Measurements from ENCODE around the gene ARHGEF7.

Gene ARHGEF7

DNA sequence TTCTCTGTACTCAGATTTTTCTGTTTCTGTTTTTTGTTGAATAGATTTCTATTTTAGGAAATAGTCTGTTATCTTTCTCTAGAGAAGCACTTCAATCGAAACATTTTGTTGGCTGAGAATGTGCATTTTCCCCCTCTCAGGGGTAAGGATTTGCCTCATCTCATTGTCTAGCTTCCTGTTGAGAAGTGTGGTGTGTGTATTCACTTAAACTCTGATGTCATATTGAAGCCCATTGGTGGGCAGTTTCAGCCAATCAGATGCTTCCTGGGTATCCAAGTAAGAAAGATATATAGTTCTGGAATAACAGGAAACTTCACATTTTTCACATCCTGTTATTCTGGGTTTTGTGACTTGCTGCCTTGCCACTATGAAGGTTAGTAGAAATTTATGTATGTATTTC lies 87.6 kb downstream of the ARHGEF7 start:
- Histone ChIP-seq H3K79me2 (ENCODE audit: insufficient read depth, low read length) (peaks cover 96% of the 10 kb centered on the region), H3K9me2 (replicated peaks; ENCODE audit: low read depth, low read length) (no peaks in the 10 kb centered on the region), H3F3A (ENCODE audit: low read depth) (no peaks in the 10 kb centered on the region), H3K27me3 (ENCODE audit: insufficient read depth, low read length, poor library complexity, severe bottlenecking) (no peaks in the 10 kb centered on the region), H4K20me1 (ENCODE audit: insufficient read depth, low read length, poor library complexity, severe bottlenecking) (peaks cover 70% of the 10 kb centered on the region), H3K9ac (ENCODE audit: low read depth, low read length, poor library complexity, severe bottlenecking) (no peak overlapping the region), H2AFZ (ENCODE audit: low read length) (no peak overlapping the region), H3K4me1 (ENCODE audit: insufficient read depth, low read length, poor library complexity, severe bottlenecking) (peaks cover 37% of the 10 kb centered on the region), H3K36me3 (ENCODE audit: insufficient read depth, low read length) (peaks cover 33% of the 10 kb centered on the region; the same call in 1 of the 2 replicates), H3K9me3 (ENCODE audit: insufficient read depth, low read depth, low read length) (no peaks in the 10 kb centered on the region), H3K4me2 (ENCODE audit: low read depth, low read length, poor library complexity, severe bottlenecking) (peak overlapping the region; percentile 51), H3K4me3 (ENCODE audit: low read length, poor library complexity, severe bottlenecking) (no peak overlapping the region)
- TF ChIP-seq, protein P1, sequence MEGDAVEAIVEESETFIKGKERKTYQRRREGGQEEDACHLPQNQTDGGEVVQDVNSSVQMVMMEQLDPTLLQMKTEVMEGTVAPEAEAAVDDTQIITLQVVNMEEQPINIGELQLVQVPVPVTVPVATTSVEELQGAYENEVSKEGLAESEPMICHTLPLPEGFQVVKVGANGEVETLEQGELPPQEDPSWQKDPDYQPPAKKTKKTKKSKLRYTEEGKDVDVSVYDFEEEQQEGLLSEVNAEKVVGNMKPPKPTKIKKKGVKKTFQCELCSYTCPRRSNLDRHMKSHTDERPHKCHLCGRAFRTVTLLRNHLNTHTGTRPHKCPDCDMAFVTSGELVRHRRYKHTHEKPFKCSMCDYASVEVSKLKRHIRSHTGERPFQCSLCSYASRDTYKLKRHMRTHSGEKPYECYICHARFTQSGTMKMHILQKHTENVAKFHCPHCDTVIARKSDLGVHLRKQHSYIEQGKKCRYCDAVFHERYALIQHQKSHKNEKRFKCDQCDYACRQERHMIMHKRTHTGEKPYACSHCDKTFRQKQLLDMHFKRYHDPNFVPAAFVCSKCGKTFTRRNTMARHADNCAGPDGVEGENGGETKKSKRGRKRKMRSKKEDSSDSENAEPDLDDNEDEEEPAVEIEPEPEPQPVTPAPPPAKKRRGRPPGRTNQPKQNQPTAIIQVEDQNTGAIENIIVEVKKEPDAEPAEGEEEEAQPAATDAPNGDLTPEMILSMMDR (conservative IDR thresholded peaks at IDR 0.05; ENCODE audit: low read length), result no peak
- TF ChIP-seq EZH2phosphoT487 (IDR thresholded peaks at IDR 0.05; ENCODE audit: borderline replicate concordance), result no peak

DNA sequence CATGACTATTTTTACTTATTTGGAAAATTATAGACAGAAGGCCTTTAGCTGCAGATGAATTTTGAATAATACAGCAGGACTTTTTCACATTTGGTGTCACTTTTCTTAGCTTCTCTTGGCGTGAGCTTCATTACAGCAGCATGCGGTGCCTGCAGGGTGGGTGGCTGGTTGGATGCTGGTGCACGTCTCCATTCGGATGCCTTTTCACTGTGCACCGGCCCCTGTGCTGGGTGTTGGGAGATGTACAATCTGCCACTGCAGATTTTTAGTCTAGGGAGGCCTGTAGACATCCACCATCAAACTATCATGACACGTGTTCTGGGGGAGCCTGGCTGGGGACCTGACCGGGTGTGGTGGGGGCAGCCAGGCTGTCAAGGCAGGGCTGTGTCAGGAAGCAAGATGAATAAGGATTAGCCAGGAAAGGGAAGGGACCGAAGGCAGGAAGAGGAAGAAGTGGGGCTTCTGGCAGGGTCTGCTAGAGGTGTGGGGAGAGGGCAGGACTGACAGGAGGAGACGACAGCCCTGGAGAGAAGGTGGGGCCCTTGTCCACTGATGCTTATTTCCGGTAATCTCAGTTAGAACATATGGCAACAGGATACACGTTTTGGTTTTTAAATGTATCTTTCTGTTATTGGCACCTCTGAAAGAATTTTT lies 88.8 kb downstream of the ARHGEF7 start:
- H3K36me3 ChIP-seq (ENCODE audit: insufficient read depth, low read length), result peaks cover 34% of the 10 kb centered on the region; the same call in 1 of the 2 replicates
- no peak overlapping the region for H3K4me3 ChIP-seq (ENCODE audit: low read length, poor library complexity, severe bottlenecking)
- H2AFZ ChIP-seq (ENCODE audit: low read length), result no peak overlapping the region
- H3K9me2 ChIP-seq (replicated peaks; ENCODE audit: low read depth, low read length), result no peaks in the 10 kb centered on the region
- no peaks in the 10 kb centered on the region for H3F3A ChIP-seq (ENCODE audit: low read depth)
- no peaks in the 10 kb centered on the region for H3K9me3 ChIP-seq (ENCODE audit: insufficient read depth, low read depth, low read length)
- no peak overlapping the region for H3K9ac ChIP-seq (ENCODE audit: low read depth, low read length, poor library complexity, severe bottlenecking)
- H3K79me2 ChIP-seq (ENCODE audit: insufficient read depth, low read length), result peaks cover 97% of the 10 kb centered on the region
- no peaks in the 10 kb centered on the region for H3K27me3 ChIP-seq (ENCODE audit: insufficient read depth, low read length, poor library complexity, severe bottlenecking)
- H4K20me1 ChIP-seq (ENCODE audit: insufficient read depth, low read length, poor library complexity, severe bottlenecking), result peaks cover 71% of the 10 kb centered on the region
- H3K4me2 ChIP-seq (ENCODE audit: low read depth, low read length, poor library complexity, severe bottlenecking), result peak overlapping the region; percentile 20
- peaks cover 37% of the 10 kb centered on the region for H3K4me1 ChIP-seq (ENCODE audit: insufficient read depth, low read length, poor library complexity, severe bottlenecking)
- TF ChIP-seq, protein P1 (conservative IDR thresholded peaks at IDR 0.05; ENCODE audit: low read length), result no peak
- TF ChIP-seq EZH2phosphoT487 (IDR thresholded peaks at IDR 0.05; ENCODE audit: borderline replicate concordance), result no peak

DNA sequence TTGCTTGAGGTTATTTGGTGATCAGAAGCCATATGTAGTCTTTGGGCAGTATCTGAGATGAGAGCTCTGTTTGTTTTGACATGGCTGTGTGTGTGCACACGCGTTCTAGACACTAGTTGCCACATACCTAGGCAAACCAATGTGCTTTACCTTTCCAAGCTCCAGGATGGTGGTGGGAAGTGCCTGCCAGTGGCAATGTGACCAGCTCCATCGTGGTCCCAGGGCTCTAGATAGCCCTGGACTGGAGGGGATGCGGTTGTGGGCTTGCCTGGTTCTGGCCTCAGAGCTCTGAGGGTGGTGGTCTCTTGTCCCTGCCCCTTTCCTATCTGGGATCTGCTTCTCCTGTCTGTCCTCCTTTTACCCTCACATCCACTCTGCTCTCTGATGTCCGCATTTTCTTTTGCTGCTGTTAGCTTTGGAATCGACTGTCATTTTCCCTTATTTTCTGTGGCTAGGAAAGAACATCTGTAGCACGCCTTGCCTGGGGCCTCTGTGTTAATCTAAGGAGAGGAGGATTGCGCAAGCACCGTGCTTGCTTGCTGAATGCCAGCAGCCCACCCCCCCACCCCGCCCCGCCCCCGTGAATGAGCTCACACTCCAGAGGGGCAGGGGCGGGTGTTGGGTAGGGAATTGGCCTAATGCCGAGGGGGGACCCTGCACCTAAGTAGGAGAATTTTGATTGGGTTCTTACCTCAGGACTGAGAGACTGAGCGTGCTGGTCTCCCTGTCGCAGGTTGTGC lies 89.5 kb downstream of the ARHGEF7 start:
- TF ChIP-seq, protein P1 (conservative IDR thresholded peaks at IDR 0.05; ENCODE audit: low read length), result no peak
- no peak for TF ChIP-seq EZH2phosphoT487 (IDR thresholded peaks at IDR 0.05; ENCODE audit: borderline replicate concordance)
- peaks cover 32% of the 10 kb centered on the region; the same call in 1 of the 2 replicates for H3K36me3 ChIP-seq (ENCODE audit: insufficient read depth, low read length)
- peaks cover 97% of the 10 kb centered on the region for H3K79me2 ChIP-seq (ENCODE audit: insufficient read depth, low read length)
- H3K4me2 ChIP-seq (ENCODE audit: low read depth, low read length, poor library complexity, severe bottlenecking), result no peak overlapping the region
- peaks cover 71% of the 10 kb centered on the region for H4K20me1 ChIP-seq (ENCODE audit: insufficient read depth, low read length, poor library complexity, severe bottlenecking)
- no peaks in the 10 kb centered on the region for H3F3A ChIP-seq (ENCODE audit: low read depth)
- no peak overlapping the region for H3K9ac ChIP-seq (ENCODE audit: low read depth, low read length, poor library complexity, severe bottlenecking)
- H3K4me3 ChIP-seq (ENCODE audit: low read length, poor library complexity, severe bottlenecking), result no peak overlapping the region
- H3K9me3 ChIP-seq (ENCODE audit: insufficient read depth, low read depth, low read length), result no peaks in the 10 kb centered on the region
- no peak overlapping the region for H2AFZ ChIP-seq (ENCODE audit: low read length)
- H3K9me2 ChIP-seq (replicated peaks; ENCODE audit: low read depth, low read length), result no peaks in the 10 kb centered on the region
- peaks cover 37% of the 10 kb centered on the region for H3K4me1 ChIP-seq (ENCODE audit: insufficient read depth, low read length, poor library complexity, severe bottlenecking)
- H3K27me3 ChIP-seq (ENCODE audit: insufficient read depth, low read length, poor library complexity, severe bottlenecking), result no peaks in the 10 kb centered on the region
